ENCODE data around the gene PNRC2.

Gene PNRC2

GRCh38 chr1:23959461-23960290 lies at the start of gene PNRC2:
PNRC2 (plus strand) TSS chr1:23959828; CDS start chr1:23961458, 1,630 bp downstream.
- Mint-ChIP-seq H3K27me3 (no peaks in the 10 kb centered on the region), H3K4me3 (peak within 1 kb of the TSS; percentile 99), H3K36me3 (peaks cover 12% of the 10 kb centered on the region), H3K4me1 (ENCODE audit: low read depth) (peaks cover 68% of the 10 kb centered on the region), H3K9me3 (ENCODE audit: low read depth) (no peaks in the 10 kb centered on the region), H3K27ac (peak within 1 kb of the TSS; percentile 100)

- peak overlapping the region; percentile 27 for H3K4me3 Mint-ChIP-seq
- peaks cover 57% of the 10 kb centered on the region for H3K4me1 Mint-ChIP-seq (ENCODE audit: low read depth)
- no peaks in the 10 kb centered on the region for H3K9me3 Mint-ChIP-seq (ENCODE audit: low read depth)
- H3K36me3 Mint-ChIP-seq = no peaks in the 10 kb centered on the region
- H3K27me3 Mint-ChIP-seq = peaks cover 2% of the 10 kb centered on the region
- H3K27ac Mint-ChIP-seq = no peak overlapping the region
These were observed 49.5 kb upstream of the PNRC2 start for GRCh38 chr1:23910144-23910543.

GRCh38 chr1:23910553-23911246 lies 48.9 kb upstream of the PNRC2 start:
- peak overlapping the region; percentile 61 for H3K27ac Mint-ChIP-seq
- no peak overlapping the region for H3K4me3 Mint-ChIP-seq
- no peaks in the 10 kb centered on the region for H3K27me3 Mint-ChIP-seq
- peaks cover 57% of the 10 kb centered on the region for H3K4me1 Mint-ChIP-seq (ENCODE audit: low read depth)
- H3K9me3 Mint-ChIP-seq (ENCODE audit: low read depth) = no peaks in the 10 kb centered on the region
- no peaks in the 10 kb centered on the region for H3K36me3 Mint-ChIP-seq

- no peak overlapping the region for H3K4me3 Mint-ChIP-seq
- H3K27ac Mint-ChIP-seq = no peak overlapping the region
These were observed 47.7 kb upstream of the PNRC2 start for GRCh38 chr1:23911921-23912320.

GRCh38 chr1:23913212-23913880 lies 46.3 kb upstream of the PNRC2 start, which contains the start of gene CNR2:
CNR2 (minus strand) TSS chr1:23913362; CDS start chr1:23875617, 37,745 bp downstream.
- H3K4me1 Mint-ChIP-seq (ENCODE audit: low read depth) = peaks cover 56% of the 10 kb centered on the region
- H3K9me3 Mint-ChIP-seq (ENCODE audit: low read depth) = no peaks in the 10 kb centered on the region
- H3K36me3 Mint-ChIP-seq = no peaks in the 10 kb centered on the region
- no peaks in the 10 kb centered on the region for H3K27me3 Mint-ChIP-seq
- H3K4me3 Mint-ChIP-seq = no peak within 1 kb of the TSS
- H3K27ac Mint-ChIP-seq = peak within 1 kb of the TSS; percentile 50

More at GRCh38 chr1:23911921-23912320, 47.7 kb upstream of the PNRC2 start:
- H3K9me3 Mint-ChIP-seq (ENCODE audit: low read depth) = no peaks in the 10 kb centered on the region
- H3K27me3 Mint-ChIP-seq = no peaks in the 10 kb centered on the region
- H3K4me1 Mint-ChIP-seq (ENCODE audit: low read depth) = peaks cover 58% of the 10 kb centered on the region
- H3K36me3 Mint-ChIP-seq = no peaks in the 10 kb centered on the region

GRCh38 chr1:23914921-23915320 lies 44.7 kb upstream of the PNRC2 start:
- H3K4me1 Mint-ChIP-seq (ENCODE audit: low read depth) = peaks cover 45% of the 10 kb centered on the region
- no peak overlapping the region for H3K4me3 Mint-ChIP-seq
- no peak overlapping the region for H3K27ac Mint-ChIP-seq
- no peaks in the 10 kb centered on the region for H3K27me3 Mint-ChIP-seq
- H3K9me3 Mint-ChIP-seq (ENCODE audit: low read depth) = no peaks in the 10 kb centered on the region
- no peaks in the 10 kb centered on the region for H3K36me3 Mint-ChIP-seq

GRCh38 chr1:23915466-23915865 lies 44.2 kb upstream of the PNRC2 start:
- no peaks in the 10 kb centered on the region for H3K9me3 Mint-ChIP-seq (ENCODE audit: low read depth)
- no peak overlapping the region for H3K27ac Mint-ChIP-seq
- H3K36me3 Mint-ChIP-seq = no peaks in the 10 kb centered on the region
- H3K4me1 Mint-ChIP-seq (ENCODE audit: low read depth) = peaks cover 41% of the 10 kb centered on the region
- H3K4me3 Mint-ChIP-seq = no peak overlapping the region
- no peaks in the 10 kb centered on the region for H3K27me3 Mint-ChIP-seq

GRCh38 chr1:23916209-23917131 lies 43.2 kb upstream of the PNRC2 start:
- H3K27me3 Mint-ChIP-seq = no peaks in the 10 kb centered on the region
- peaks cover 32% of the 10 kb centered on the region for H3K4me1 Mint-ChIP-seq (ENCODE audit: low read depth)

GRCh38 chr1:23922321-23922943 lies 37.2 kb upstream of the PNRC2 start:
- H3K4me3 Mint-ChIP-seq = no peak overlapping the region
- H3K4me1 Mint-ChIP-seq (ENCODE audit: low read depth) = peaks cover 2% of the 10 kb centered on the region
- no peaks in the 10 kb centered on the region for H3K36me3 Mint-ChIP-seq
- H3K27ac Mint-ChIP-seq = no peak overlapping the region
- H3K27me3 Mint-ChIP-seq = no peaks in the 10 kb centered on the region
- H3K9me3 Mint-ChIP-seq (ENCODE audit: low read depth) = no peaks in the 10 kb centered on the region

More at GRCh38 chr1:23916209-23917131, 43.2 kb upstream of the PNRC2 start:
- Mint-ChIP-seq H3K36me3 (no peaks in the 10 kb centered on the region), H3K27ac (peak overlapping the region; percentile 66), H3K9me3 (ENCODE audit: low read depth) (no peaks in the 10 kb centered on the region), H3K4me3 (no peak overlapping the region)

- Mint-ChIP-seq H3K4me1 (ENCODE audit: low read depth) (peaks cover 2% of the 10 kb centered on the region), H3K9me3 (ENCODE audit: low read depth) (no peaks in the 10 kb centered on the region), H3K27me3 (no peaks in the 10 kb centered on the region), H3K36me3 (no peaks in the 10 kb centered on the region), H3K27ac (no peak overlapping the region), H3K4me3 (no peak overlapping the region)
These were observed 35.8 kb upstream of the PNRC2 start for GRCh38 chr1:23923592-23924499.

- no peaks in the 10 kb centered on the region for H3K36me3 Mint-ChIP-seq
- no peaks in the 10 kb centered on the region for H3K9me3 Mint-ChIP-seq (ENCODE audit: low read depth)
- H3K27ac Mint-ChIP-seq = no peak overlapping the region
- H3K27me3 Mint-ChIP-seq = no peaks in the 10 kb centered on the region
- H3K4me1 Mint-ChIP-seq (ENCODE audit: low read depth) = peaks cover 2% of the 10 kb centered on the region
- no peak overlapping the region for H3K4me3 Mint-ChIP-seq
These were observed 35.0 kb upstream of the PNRC2 start for GRCh38 chr1:23924601-23925000.

- no peaks in the 10 kb centered on the region for H3K27me3 Mint-ChIP-seq
- H3K27ac Mint-ChIP-seq = no peak overlapping the region
- H3K9me3 Mint-ChIP-seq (ENCODE audit: low read depth) = no peaks in the 10 kb centered on the region
- H3K36me3 Mint-ChIP-seq = no peaks in the 10 kb centered on the region
- H3K4me3 Mint-ChIP-seq = no peak overlapping the region
- H3K4me1 Mint-ChIP-seq (ENCODE audit: low read depth) = no peaks in the 10 kb centered on the region
These were observed 34.3 kb upstream of the PNRC2 start for GRCh38 chr1:23925279-23925678.

- Mint-ChIP-seq H3K4me1 (ENCODE audit: low read depth) (no peaks in the 10 kb centered on the region), H3K27me3 (no peaks in the 10 kb centered on the region), H3K4me3 (no peak overlapping the region), H3K36me3 (no peaks in the 10 kb centered on the region), H3K27ac (no peak overlapping the region), H3K9me3 (ENCODE audit: low read depth) (no peaks in the 10 kb centered on the region)
These were observed 32.5 kb upstream of the PNRC2 start for GRCh38 chr1:23927097-23927496.
